SKM-1 treated with dmso at 0.1 percent for 144 hours (cell line): ENCODE measurements around the gene PIK3C2G.
"Not testable (repeated sequence)": the region's sequence is repeated elsewhere in the genome, so short reads cannot be mapped to it uniquely, and the experiment has no call there.

Experiments used
- DNase-seq: peaks from one replicate; lab custom pipeline; 2025; ENCODE audit not compliant: unreplicated experiment; lab: John Stamatoyannopoulos, UW

PIK3C2G gene

DNA sequence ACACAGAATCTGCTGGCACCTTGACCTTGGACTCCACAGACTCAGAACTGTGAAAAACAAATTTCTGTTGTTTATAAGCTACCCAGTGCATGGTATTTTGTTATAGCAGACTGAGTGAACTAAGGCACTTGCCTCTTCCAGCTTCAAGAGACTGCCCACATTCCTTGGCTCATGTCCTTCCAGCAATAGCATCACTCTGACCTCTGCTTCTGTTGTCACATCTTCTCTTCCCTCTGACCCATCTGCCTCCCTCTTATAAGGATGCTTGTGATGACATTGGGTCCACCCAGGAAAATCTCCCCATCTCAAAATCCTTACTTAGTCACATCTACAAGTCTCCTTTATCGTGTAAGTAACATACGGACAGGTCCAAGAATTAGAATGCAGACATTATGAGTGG is 200.4 kb downstream of the PIK3C2G start:
- DNase-seq, result no peak

DNA sequence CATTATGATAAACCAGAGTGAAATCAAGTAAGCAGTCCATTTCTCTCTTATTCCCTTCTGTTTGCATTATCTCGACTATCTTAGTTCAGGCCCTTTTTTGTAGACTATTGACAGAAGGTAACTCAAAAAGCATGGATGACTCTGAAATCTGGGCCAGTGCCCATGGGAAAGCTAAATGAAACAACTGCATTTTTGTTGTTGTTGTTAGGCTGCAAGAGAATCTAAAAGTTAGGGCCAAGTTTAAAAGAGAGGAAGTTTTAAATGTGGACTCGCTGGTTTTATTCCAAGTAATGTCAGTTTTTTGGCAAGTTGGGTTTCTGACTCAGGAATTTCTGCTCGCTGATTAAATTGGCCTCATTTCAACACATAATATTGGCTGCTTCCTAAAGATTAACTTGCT is 201.1 kb downstream of the PIK3C2G start:
- DNase-seq, result no peak

DNA sequence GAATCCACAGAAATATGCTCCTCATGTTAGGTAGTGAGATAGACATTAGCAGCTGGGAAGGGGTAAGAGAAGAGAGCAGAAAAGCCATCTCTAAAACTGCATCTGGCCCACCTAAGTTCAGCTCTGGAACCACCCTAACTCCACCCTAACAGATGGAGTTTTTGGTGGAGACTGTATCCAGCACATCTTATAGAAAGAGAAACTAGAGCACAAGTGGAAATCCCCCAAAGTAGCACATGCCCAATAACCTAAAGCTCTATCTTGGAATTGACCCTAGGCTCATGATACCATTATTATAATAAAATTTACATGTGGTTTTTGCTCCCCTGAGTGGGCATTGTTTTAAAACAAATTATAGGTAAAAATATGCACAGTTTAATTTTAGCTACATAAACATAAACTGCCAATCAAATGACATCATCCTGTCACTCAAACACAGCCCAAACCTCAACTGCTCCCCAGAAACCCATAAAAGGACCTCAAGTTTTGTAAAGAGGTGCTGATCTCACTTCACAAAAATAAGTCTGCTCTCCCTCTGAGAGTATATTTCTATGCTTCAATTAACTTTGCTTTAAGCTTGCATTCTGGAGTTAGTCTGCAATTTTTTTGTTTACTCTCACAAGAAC is 206.4 kb downstream of the PIK3C2G start:
- no peak for DNase-seq

DNA sequence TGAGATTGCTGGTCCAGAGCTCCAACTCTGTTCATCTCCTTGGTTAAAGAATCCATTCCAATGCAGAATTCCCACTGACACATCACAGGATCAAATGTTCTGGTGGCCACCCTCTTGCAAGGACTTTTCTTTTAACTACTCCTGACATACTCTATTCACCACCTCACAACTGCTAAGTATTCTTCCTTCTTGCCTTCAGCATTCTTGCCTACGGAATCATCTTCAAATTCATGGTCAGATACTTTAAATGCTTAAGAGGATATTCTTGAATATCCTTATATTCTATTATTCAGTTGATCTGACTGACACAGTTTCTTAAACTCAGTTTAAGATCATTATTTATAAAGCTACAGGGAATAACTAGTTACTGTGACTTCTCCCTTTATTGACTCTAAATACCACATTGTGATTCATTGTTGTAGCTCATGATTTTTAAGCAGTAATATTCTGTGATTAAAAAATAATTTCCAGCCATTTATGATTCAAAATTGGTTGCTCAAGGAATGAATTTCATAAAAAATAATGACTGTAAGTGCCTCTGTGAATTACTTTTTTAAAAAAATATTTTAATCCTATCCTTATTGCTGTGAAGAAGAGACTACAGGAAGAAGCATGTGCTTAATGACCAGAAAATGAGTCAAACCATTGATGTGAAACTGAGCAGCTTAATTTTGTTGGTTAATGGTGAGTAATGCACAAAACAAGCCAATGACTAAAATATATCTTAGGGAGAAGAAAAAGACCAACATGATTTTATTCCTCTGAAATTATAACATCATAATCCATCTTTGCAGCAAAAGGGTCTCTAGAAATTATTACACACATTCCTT is 207.1 kb downstream of the PIK3C2G start:
- no peak for DNase-seq

DNA sequence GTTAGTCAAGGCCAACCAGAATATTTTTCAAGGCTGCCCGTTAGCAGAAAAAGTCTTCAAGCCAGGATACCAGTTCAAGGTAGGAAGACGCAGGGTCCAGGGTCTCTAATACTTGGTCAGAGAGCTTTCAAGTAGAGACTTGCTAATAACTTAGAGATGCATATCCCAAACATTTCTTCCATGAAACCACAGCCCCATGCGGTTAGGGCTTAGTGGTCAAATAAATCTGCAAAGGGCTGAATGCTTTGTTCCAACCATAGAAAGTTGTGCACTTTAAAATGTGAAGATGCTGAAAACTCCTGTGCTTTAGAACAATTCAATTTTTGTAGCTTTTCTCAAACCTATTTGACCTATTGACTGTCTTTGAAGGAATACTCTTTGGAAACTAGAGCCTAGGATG is 208.9 kb downstream of the PIK3C2G start:
- no peak for DNase-seq

DNA sequence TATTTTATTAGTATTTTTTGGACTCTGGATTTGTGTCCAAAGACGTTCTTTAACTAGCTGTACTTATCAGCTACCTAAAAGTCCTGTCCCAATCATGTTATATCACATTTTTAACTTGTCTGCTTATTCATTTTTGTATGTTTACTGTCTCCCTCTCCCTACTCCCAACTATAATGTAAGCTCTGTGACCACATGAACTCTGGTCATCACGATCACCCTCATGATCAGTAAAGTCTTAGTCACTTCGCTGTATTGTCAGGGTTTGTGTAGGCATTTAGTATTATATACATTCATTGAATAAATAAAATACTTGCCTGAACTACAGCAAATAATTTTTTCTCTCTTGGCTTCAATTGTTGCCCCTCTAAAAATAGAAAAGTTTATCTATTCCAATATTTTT is 211.0 kb downstream of the PIK3C2G start:
- no peak for DNase-seq

DNA sequence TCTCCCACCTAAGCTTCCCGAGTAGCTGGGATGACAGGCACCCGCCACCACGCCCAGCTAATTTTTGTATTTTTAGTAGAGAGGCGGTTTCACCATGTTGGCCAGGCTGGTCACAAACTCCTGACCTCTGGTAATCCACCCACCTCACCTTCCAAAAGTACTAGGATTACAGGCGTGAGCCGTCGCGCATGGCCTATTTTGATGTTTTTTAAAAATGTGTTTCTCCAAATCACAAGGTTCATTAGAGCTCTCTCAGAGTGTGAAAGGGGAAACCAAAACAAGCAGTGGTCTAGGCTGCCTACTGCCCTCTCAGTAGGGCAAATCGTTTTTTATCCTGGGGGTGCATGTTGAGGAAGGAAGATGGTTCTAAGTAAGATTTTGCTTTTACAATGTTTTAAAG is 211.5 kb downstream of the PIK3C2G start:
- DNase-seq, result no peak

DNA sequence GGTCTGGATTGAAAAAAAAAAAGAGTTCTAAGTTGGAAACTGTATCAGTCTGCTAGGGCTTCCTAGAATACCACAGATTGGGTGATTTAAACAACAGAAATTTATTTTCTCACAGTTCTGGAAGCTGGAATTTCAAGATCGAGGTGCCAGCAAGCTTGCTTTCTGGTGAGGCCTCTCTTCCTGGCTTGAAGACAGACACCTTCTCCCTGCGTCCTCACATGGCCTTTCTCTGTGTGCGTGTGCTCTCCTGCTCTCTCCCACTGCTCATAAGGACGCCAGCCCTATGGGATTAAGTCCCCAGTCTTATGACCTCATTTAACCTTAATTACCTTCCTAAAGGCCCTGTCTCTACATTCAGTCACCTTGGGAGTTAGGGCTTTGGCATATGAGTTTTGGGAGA is 215.5 kb downstream of the PIK3C2G start:
- no peak for DNase-seq

DNA sequence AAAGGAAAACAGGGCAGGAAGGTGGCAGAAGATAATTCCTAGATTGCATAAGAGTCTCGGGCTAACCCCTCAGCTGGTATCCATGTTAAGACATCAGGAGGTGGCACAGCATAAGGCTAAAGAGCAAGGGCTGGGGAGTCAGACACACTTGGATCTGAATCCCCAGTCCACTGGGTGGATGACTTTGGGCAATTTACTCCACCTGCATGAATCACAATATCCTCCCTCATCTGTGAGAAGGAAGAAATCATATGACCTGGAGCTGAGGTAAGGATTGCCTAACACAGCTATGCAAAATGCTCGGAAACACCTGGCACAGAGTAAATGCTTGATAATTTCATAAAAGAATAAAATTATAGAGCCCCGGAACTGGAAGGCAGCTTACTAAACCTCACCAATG is 217.9 kb downstream of the PIK3C2G start:
- no peak for DNase-seq

DNA sequence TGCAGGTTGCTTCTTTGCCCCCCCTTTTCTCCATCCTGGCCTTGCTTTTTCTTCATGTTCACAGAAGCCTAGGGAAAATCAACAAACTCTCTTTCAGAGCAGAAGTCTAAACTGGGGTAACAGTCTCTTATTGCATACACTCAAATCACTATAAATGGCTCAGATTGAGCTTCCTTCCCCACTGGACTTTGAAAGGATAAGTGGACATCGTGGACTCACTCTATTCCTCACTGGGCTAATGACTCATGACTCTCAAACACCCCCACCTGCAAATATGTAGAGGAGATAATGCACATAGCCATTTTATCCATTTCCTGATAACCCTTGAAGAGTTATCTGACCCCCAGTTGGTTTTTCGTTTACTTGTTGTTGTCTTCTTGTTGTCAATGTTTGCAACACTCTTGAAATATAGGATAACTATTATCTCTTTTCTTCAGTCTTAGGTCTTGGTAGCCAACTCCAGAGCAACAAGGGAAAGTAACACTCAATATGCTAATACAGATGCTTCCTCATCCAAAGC is 221.3 kb downstream of the PIK3C2G start:
- DNase-seq, result no peak

DNA sequence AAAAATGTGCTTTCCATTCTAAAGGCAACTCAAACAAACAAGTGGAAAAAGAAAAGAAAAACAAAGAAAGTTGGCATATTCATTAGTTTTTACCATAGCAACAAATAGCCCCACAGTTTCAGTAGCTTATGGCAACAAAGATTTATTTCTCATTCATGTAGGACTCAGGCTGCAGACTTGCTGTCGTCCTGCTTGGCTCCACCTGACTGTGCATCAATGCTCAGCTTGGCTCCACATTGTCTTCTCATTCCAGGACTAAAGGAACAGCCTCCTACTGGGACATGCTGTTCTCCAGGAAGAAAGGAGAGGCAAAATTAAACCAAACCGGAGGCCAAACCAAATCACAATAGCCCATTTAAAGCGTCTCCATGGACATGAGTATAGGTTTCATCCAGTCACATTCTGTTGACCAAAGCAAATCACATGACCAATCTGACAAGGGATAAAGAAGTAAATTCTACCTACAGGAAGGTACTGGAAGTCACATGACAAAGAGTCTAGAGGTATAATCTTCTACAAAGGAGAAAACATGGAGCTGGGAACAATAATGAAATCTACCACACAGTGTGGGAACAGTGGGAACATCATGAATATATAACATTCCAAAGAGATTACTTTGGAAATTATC is 222.5 kb downstream of the PIK3C2G start:
- no peak for DNase-seq

DNA sequence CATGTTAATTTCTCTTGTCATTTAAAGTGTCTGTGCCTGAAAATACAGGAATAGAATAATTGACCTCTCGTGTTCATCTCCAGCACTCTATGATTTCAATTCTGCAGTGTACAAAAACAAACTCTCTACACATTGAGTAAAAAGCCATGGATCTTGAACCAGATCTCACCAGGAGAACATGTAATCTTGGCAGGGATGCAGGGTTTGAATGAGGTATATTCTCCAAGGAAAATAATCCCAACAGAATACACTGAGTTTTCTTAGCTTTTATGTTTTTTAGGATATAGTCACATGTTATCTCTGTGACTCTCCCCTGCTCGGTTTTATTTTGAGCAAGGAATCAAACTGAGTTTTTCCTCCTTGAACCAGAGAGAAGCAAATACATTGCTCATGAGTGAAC is 224.7 kb downstream of the PIK3C2G start:
- DNase-seq, result no peak

DNA sequence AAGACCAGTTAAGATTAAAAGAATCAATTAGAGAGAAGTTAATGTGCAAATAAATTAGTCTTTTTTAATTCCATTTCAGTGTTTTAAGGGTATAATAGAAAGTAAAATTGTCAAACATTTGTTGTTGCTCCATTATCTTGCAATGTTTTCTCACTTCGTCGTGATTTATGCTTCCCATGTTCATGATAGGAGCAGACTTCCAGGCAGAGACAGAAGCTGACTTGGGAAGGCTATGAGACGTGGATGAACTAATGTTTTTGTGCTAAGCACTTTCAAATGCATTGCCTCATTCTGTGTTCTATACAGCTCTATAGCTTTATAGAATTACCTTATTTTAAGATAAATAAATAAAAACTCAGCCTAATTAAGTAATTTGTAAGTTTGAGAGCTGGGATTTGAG is 226.2 kb downstream of the PIK3C2G start:
- no peak for DNase-seq

DNA sequence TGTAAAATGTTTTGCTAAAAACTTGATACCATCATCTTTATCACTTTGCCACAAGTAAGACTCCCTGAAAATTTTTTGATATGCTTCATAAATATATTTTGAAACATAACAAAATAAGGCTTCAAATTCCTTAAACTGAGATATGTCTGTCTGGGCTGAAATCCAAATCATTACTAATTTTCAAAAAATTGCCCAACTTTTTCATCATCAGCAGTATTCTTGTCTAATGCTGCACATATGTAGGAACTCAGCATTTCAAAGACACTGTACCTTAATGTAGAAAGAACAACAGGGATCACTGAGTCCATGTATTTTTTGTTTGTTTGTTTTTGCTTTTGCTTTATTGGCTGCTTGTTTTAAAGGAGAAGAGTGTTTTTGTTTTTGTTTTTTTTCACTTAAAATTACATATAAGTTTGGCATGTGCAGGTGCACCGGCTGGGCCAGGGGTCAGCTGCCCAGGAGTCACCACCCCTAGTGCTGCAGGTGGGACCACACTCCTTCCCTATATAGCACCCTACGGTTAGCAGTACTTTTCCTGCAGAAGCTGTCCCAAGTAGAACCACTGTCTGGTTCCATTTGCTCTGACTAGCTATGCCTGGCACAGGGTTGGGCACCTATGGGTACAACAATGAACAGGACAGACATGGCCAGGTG is 231.2 kb downstream of the PIK3C2G start:
- no peak for DNase-seq

DNA sequence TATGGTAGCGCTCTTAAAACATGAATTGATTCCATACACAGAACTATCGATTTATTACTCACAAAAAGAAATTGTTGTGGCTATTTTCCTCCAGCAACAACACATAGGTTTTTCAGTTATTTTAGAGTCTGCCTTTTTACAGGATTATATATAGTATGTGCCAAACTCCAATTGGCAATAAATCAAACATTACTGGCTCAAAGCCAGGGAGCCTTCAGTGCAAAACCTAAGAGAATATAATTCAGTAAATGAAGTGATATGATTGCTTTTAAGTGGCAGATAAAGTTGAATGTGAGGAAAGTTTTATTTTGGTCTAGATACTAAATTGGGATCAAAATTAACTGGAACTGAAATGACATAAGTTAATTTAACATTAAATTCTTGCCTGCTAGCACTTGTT is 234.8 kb downstream of the PIK3C2G start:
- DNase-seq, result no peak

DNA sequence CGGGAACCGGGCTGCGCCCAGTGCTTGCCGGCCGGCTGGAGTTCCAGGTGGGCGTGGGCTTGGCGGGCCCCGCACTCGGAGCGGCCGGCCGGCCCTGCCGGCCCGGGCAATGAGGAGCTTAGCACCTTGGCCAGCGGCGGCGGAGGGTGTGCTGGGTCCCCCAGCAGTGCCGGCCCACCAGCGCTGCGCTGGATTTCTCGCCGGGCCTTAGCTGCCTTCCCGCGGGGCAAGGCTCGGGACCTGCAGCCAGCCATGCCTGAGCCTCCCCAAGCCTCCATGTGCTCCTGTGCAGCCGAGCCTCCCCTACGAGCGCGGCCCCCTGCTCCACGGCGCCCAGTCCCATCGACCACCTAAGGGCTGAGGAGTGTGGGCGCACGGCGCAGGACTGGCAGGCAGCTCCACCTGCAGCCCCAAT is 238.8 kb downstream of the PIK3C2G start:
- not testable (repeated sequence) for DNase-seq

DNA sequence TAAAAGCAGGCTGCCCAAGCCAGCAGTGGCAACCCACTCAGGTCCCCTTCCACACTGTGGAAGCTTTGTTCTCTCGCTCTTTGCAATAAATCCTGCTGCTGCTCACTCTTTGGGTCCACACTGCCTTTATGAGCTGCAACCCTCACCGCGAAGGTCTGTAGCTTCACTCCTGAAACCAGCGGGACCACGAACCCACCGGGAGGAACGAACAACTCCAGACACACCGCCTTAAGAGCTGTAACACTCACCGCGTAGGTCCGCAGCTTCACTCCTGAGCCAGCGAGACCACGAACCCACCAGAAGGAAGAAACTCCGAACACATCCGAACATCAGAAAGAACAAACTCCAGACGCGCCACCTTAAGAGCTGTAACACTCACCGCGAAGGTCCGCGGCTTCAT is 239.4 kb downstream of the PIK3C2G start:
- not testable (repeated sequence) for DNase-seq

DNA sequence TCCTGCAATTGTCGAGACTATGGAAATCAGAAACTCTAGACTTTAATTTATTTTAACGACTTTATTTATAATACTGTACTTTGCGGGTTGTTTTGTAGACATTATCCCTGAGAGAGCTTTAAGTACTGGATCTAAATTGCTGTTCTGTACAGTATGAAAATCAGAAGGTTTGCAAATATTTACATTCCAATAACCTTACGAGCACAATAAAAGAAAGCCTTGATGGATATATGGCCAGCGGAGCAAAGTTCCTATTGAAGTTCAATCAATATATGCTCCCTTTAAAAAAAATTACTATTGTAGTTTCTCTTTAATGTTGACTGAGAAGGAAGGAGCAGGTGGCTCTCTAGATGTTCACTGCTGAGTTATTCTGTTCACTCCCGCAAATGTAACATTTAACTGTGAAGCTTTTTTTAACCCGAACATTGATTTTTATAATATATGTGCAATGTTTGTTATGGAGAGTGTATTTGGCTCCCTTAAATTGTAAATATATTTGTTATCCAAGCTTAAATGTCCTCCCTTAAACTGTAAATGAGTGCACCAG is 241.2 kb downstream of the PIK3C2G start:
- DNase-seq, result no peak

DNA sequence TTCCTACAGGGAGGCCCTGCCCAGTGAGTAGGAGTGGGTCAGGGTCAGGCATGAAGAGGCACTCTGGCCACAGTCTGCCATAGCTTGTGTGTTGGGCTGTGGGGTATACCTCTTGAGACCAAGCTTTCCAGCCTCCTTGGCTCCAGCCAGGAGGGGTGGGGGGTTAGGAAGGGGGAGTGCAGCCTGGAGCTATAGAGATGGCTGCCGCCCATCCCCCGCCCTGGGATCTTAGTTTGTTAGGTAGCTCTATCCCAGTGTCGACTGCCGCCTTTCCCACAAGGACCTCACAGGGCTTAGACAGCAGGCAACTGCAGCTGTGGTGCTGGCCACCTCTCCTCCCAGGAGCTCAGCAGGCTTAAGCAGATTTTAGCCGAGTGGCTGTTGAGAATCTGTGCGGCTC is 260.1 kb downstream of the PIK3C2G start:
- DNase-seq, result no peak

DNA sequence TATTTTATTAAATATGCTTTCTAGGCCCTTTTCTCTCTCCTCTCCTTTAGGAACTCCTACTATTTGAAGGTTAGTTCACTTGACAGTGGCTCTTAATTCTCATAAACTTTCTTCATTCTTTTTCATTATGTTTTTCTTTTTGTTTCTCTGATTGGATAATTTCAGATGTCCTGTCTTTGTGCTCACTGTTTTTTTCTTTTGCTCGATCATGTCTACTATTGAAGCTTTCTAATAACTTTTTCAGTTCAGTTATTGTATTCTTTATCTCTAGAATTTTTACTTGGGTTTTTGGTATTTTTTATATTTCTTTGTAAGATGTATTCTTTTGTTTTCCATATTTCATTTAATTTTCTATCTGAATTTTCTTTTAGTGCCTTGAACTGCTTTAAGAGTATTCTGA is 261.5 kb downstream of the PIK3C2G start:
- DNase-seq, result no peak

DNA sequence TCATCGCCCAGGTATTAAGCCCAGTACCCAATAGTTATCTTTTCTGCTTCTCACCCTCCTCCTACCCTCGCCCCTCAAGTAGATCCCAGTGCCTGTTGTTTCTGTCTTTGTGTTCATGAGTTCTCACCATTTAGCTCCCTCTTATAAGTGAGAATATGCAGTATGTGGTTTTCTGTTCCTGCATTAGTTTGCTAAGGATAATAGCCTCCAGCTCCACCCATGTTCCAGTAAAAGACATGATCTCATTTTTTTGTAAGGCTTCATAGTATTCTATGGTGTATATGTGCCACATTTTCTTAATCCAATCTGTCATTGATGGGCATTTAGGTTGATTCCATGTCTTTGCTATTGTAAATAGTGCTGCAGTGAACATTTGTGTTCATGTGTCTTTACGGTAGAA is 281.2 kb downstream of the PIK3C2G start:
- DNase-seq, result not testable (repeated sequence)
